Effector CD8-positive, alpha-beta T cell (primary cell): ENCODE measurements around the gene TGM1.
"Not testable (repeated sequence)": the region's sequence is repeated elsewhere in the genome, so short reads cannot be mapped to it uniquely, and the experiment has no call there.

Source experiments
- DNase-seq: peaks from one replicate; lab custom pipeline; 2025; lab: John Stamatoyannopoulos, UW

TGM1 gene

GRCh38 chr14:24206260-24207103 is 56.5 kb downstream of the TGM1 start:
- DNase-seq = no peak

DNA sequence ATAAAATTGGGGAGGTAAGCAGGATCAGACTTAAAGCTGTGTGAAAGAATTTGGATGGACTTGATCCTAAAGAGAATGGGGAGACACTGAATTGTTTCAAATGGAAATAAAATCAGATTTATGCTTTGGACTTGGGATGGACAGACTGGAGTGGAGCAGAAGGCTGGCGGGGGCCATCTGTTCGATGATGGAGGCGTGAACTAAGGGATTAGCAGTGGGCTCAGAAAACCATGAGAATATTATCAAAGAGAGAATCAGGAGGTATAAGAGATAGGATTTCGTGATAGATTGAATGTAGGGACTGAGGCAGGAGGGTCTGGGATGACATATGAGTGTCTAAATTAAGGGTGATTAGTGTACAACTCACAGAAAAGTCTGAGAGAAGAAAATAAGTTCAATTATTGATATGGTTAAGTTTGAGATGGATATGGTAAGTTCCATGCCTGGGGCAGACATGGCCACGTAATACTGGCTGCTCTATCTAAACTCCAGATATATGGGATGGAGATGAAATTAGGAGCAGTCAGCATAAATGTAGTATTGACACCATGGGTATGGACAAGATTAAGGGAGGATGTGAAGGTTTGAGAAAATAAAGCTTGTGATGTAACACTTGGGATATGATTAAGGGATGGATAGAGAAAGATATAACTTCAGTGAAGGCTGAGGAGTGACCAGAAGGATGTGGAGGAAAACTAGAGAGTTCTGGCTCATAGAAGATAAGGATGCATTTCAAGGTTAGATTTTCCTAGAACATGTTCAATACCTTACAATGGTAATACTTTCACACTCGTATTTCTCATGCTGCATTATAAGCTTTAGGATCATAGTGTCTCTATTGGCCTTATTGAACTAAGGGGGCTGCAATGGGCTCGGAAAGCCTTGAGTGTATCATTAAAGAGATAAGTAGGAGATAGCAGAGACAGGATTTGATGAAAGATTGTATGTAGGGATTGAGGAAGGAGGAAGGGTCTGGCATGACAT is 58.5 kb downstream of the TGM1 start:
- no peak for DNase-seq

DNA sequence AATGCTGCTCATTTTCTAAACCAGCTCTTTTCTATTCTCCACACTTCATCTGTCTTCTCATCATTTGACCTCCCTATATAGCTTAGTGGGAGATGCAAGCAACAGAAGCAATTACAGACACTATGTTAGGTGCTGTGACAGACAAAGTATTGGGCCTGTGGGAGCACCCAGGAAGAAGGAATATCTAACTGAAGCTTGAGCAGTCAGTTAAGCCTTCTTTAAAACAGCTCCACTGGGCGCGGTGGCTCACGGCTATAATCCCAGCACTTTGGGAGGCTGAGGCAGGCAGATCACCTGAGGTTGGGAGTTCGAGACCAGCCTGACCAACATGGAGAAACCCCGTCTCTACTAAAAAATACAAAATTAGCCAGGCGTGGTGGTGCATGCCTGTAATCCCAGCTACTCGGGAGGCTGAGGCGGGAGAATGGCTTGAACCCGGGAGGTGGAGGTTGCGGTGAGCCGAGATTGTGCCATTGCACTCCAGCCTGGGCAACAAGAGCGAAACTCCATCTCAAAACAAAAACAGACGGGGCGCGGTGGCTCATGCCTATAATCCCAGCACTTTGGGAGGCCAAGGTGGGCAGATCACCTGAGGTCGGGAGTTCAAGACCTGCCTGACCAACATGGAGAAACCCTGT is 59.6 kb downstream of the TGM1 start:
- DNase-seq = not testable (repeated sequence)

GRCh38 chr14:24202538-24202937 is 60.4 kb downstream of the TGM1 start:
- not testable (repeated sequence) for DNase-seq
